Activated T-helper 9 cell treated with anti-CD3 and anti-CD28 coated beads, Interleukin-2, amount 50 U/mL, for 16 hours (primary cell): ENCODE results near the gene GABRB2.
"Not testable (repeated sequence)": the region's sequence is repeated elsewhere in the genome, so short reads cannot be mapped to it uniquely, and the experiment has no call there.

ENCODE experiments used
- DNase-seq: peaks from one replicate; pipeline ENCODE4 v3.0.0-alpha.2; 2020; ENCODE audit warnings: low read depth

The GABRB2 gene

GRCh38 chr5:161546470-161547301, at the start of gene GABRB2:
Gene GABRB2 (minus strand): TSS chr5:161546725. CDS start chr5:161546643, 82 bp downstream.
- DNase-seq = no peak

GRCh38 chr5:161585798-161586197, 39.3 kb upstream of the GABRB2 start:
- no peak for DNase-seq

GRCh38 chr5:161580621-161581020, 34.1 kb upstream of the GABRB2 start:
- no peak for DNase-seq

GRCh38 chr5:161572914-161573313, 26.4 kb upstream of the GABRB2 start:
- no peak for DNase-seq

- no peak for DNase-seq
These were observed 19.6 kb upstream of the GABRB2 start for GRCh38 chr5:161566081-161566480.

- DNase-seq = no peak
These were observed 15.9 kb upstream of the GABRB2 start for GRCh38 chr5:161562446-161562845.

- DNase-seq = no peak
These were observed 2.6 kb upstream of the GABRB2 start for GRCh38 chr5:161549106-161549505.

GRCh38 chr5:161548487-161549094, 2.1 kb upstream of the GABRB2 start:
- DNase-seq = no peak

- DNase-seq = no peak
These were observed 1.4 kb upstream of the GABRB2 start for GRCh38 chr5:161547738-161548486.

GRCh38 chr5:161547406-161547737, 847 bp upstream of the GABRB2 start:
- DNase-seq = no peak

- DNase-seq = no peak
These were observed 443 bp downstream of the GABRB2 start for GRCh38 chr5:161546095-161546469.

GRCh38 chr5:161545344-161546094, 1.0 kb downstream of the GABRB2 start:
- no peak for DNase-seq

GRCh38 chr5:161544350-161544765, 2.2 kb downstream of the GABRB2 start:
- no peak for DNase-seq

GRCh38 chr5:161539016-161539415, 7.5 kb downstream of the GABRB2 start:
- DNase-seq = no peak

GRCh38 chr5:161535762-161536161, 10.8 kb downstream of the GABRB2 start:
- DNase-seq = no peak

GRCh38 chr5:161530700-161531099, 15.8 kb downstream of the GABRB2 start:
- no peak for DNase-seq

GRCh38 chr5:161513942-161514341, 32.6 kb downstream of the GABRB2 start:
- DNase-seq = no peak

GRCh38 chr5:161507591-161507990, 38.9 kb downstream of the GABRB2 start:
- DNase-seq = no peak

GRCh38 chr5:161505160-161505559, 41.4 kb downstream of the GABRB2 start:
- not testable (repeated sequence) for DNase-seq

- no peak for DNase-seq
These were observed 48.0 kb downstream of the GABRB2 start for GRCh38 chr5:161498531-161498930.

- DNase-seq = no peak
These were observed 62.8 kb downstream of the GABRB2 start for GRCh38 chr5:161483721-161484120.

- DNase-seq = no peak
These were observed 64.6 kb downstream of the GABRB2 start for GRCh38 chr5:161481922-161482321.
